H1 (cell line): ENCODE measurements around the gene RNASEL. TPM values are rescaled to one million over a fixed set of nuclear protein-coding genes. Genes with fewer than 3 reads are reported as not detected.

Experiments used
- CTCF ChIA-PET: fragments of 300-600 bp; sonication (Branson Sonifier 250); formaldehyde crosslinking; loops from one replicate; lab custom pipeline; 2021; ENCODE audit not compliant: partially characterized antibody; lab: Charles Lee
- POLR2A ChIA-PET: fragments of 300-600 bp; sonication (Branson Sonifier 250); formaldehyde crosslinking; loops from one replicate; lab custom pipeline; 2021; ENCODE audit warnings: inconsistent platforms; ENCODE audit not compliant: partially characterized antibody; lab: Charles Lee
- DNase-seq, 2 experiments: peaks; one replicate each; pipeline versions ENCODE4 v3.0.0 to v3.0.0-alpha.2; 2010 to 2022; ENCODE audit warnings: low spot score in 2 of 2, low read depth in 1 of 2, mixed read lengths in 1 of 2
- FAIRE-seq: peaks from 2 replicates; lab custom pipeline; 2011; peaks lifted over from hg19 to GRCh38; lab: Jason Lieb, UNC
- H2AFZ ChIP-seq: 2 replicates; pipeline ENCODE4 v1.8.1; 2012; ENCODE audit warnings: low read length, inconsistent platforms
- H2AK5ac ChIP-seq: 2 replicates; pipeline ENCODE4 v1.6.1; 2013; ENCODE audit warnings: low read depth, low read length
- H2BK120ac ChIP-seq: replicated peaks from 2 replicates; pipeline ENCODE3; 2013; ENCODE audit warnings: low read depth, low read length, inconsistent platforms
- H2BK12ac ChIP-seq: 2 replicates; pipeline ENCODE4 v1.6.1; 2013; ENCODE audit warnings: low read depth, low read length
- H2BK15ac ChIP-seq: 2 replicates; pipeline ENCODE4 v1.6.1; 2013; ENCODE audit warnings: low read length
- H2BK20ac ChIP-seq: 2 replicates; pipeline ENCODE4 v1.6.1; 2013; ENCODE audit warnings: low read length
- H2BK5ac ChIP-seq: 2 replicates; pipeline ENCODE4 v1.6.1; 2013; ENCODE audit warnings: low read depth, low read length
- H3K14ac ChIP-seq: 2 replicates; pipeline ENCODE4 v1.6.1; 2013; ENCODE audit warnings: inconsistent platforms; ENCODE audit not compliant: insufficient read length
- H3K18ac ChIP-seq: 2 replicates; pipeline ENCODE4 v1.6.1; 2013; ENCODE audit warnings: low read length; ENCODE audit errors: extremely low read depth
- H3K23ac ChIP-seq: 2 replicates; pipeline ENCODE4 v1.6.1; 2013; ENCODE audit warnings: inconsistent platforms; ENCODE audit not compliant: insufficient read length
- H3K23me2 ChIP-seq: 2 replicates; pipeline ENCODE4 v1.6.1; 2013; ENCODE audit warnings: low read depth, low read length
- H3K27ac ChIP-seq: 2 replicates; pipeline ENCODE4 v1.6.1; 2011; ENCODE audit warnings: low read depth, low read length, inconsistent platforms
- H3K27me3 ChIP-seq, 4 experiments: replicated peaks in 1 of 4; 1 replicate in 1 of 4; 2 replicates in 3 of 4; pipeline versions ENCODE4 v1.6.1 to v1.8.1; 2011 to 2013; ENCODE audit warnings: low read length in 3 of 4, mild to moderate bottlenecking in 3 of 4, inconsistent platforms in 2 of 4, mixed read lengths in 2 of 4, moderate library complexity in 1 of 4; ENCODE audit not compliant: control insufficient read depth in 3 of 4, insufficient read depth in 3 of 4; ENCODE audit errors: extremely low read depth in 1 of 4
- H3K36me3 ChIP-seq, 4 experiments: 2 replicates each; pipeline versions ENCODE4 v1.6.1 to v1.8.1; 2011 to 2013; ENCODE audit warnings: mild to moderate bottlenecking in 4 of 4, low read length in 3 of 4, moderate library complexity in 2 of 4, control low read depth in 1 of 4, inconsistent platforms in 1 of 4; ENCODE audit not compliant: insufficient read depth in 4 of 4, control insufficient read depth in 2 of 4
- H3K4ac ChIP-seq: replicated peaks from 2 replicates; pipeline ENCODE3; 2013; ENCODE audit warnings: low read length, low read depth, mixed read lengths, inconsistent platforms; ENCODE audit not compliant: insufficient read length
- H3K4me1 ChIP-seq, 4 experiments: replicated peaks in 1 of 4; 1 replicate in 1 of 4; 2 replicates in 3 of 4; pipeline versions ENCODE4 v1.6.1 to v1.8.1; 2011 to 2013; ENCODE audit warnings: low read length in 3 of 4, inconsistent platforms in 2 of 4, mixed read lengths in 1 of 4; ENCODE audit not compliant: insufficient read depth in 4 of 4, control insufficient read depth in 3 of 4
- H3K4me2 ChIP-seq, 2 experiments: 2 replicates each; pipeline versions ENCODE4 v1.6.1 to v1.8.1; 2011 to 2013; ENCODE audit warnings: low read depth in 2 of 2, low read length in 2 of 2, control low read depth in 1 of 2, inconsistent platforms in 1 of 2, mild to moderate bottlenecking in 1 of 2; ENCODE audit not compliant: insufficient read depth in 1 of 2
- H3K4me3 ChIP-seq, 4 experiments: fragments of 200-600, 300-600 bp in 1 of 4; sonication (generic), shearing (Covaris generic), sonication (Bioruptor Twin) in 1 of 4; 2 replicates each; pipeline versions ENCODE4 v1.5.1 to v1.8.1; 2011 to 2016; ENCODE audit warnings: low read length in 4 of 4, low read depth in 3 of 4, control low read depth in 2 of 4, inconsistent platforms in 2 of 4, mild to moderate bottlenecking in 2 of 4, mixed read lengths in 1 of 4, moderate library complexity in 1 of 4; ENCODE audit not compliant: insufficient read depth in 2 of 4; ENCODE audit errors: extremely low read depth in 1 of 4
- H3K56ac ChIP-seq: replicated peaks from 2 replicates; pipeline ENCODE3; 2013; ENCODE audit warnings: low read depth, mild to moderate bottlenecking, mixed read lengths, low read length, inconsistent platforms; ENCODE audit not compliant: insufficient read length
- H3K79me1 ChIP-seq: 2 replicates; pipeline ENCODE4 v1.6.1; 2013; ENCODE audit warnings: low read depth, low read length, control low read depth
- H3K79me2 ChIP-seq, 2 experiments: 2 replicates each; pipeline versions ENCODE4 v1.6.1 to v1.8.1; 2012 to 2013; ENCODE audit warnings: low read length in 2 of 2, mild to moderate bottlenecking in 2 of 2, inconsistent platforms in 1 of 2; ENCODE audit not compliant: insufficient read depth in 2 of 2, control insufficient read depth in 1 of 2
- H3K9ac ChIP-seq, 4 experiments: replicated peaks in 1 of 4; 1 replicate in 1 of 4; 2 replicates in 3 of 4; pipeline versions ENCODE4 v1.6.1 to v1.8.1; 2011 to 2013; ENCODE audit warnings: low read depth in 3 of 4, low read length in 3 of 4, control low read depth in 2 of 4, mild to moderate bottlenecking in 2 of 4, moderate library complexity in 2 of 4, inconsistent platforms in 1 of 4; ENCODE audit errors: extremely low read depth in 1 of 4
- H3K9me3 ChIP-seq, 2 experiments: 2 replicates each; pipeline versions ENCODE4 v1.6.1 to v1.8.1; 2012 to 2013; ENCODE audit warnings: mild to moderate bottlenecking in 2 of 2, moderate library complexity in 2 of 2, control low read depth in 1 of 2, inconsistent platforms in 1 of 2, low read depth in 1 of 2, low read length in 1 of 2, mixed read lengths in 1 of 2; ENCODE audit not compliant: insufficient read depth in 2 of 2
- H4K20me1 ChIP-seq, 2 experiments: replicated peaks in 1 of 2; 2 replicates each; pipeline versions ENCODE3 to v1.8.1; 2011 to 2013; ENCODE audit warnings: inconsistent platforms in 2 of 2, low read length in 2 of 2, mild to moderate bottlenecking in 1 of 2; ENCODE audit not compliant: insufficient read depth in 2 of 2, control insufficient read depth in 1 of 2
- H4K5ac ChIP-seq: 2 replicates; pipeline ENCODE4 v1.6.1; 2013; ENCODE audit warnings: low read length, low read depth, mixed read lengths, inconsistent platforms; ENCODE audit not compliant: insufficient read length
- H4K8ac ChIP-seq: 2 replicates; pipeline ENCODE4 v1.8.0; 2013; ENCODE audit warnings: mild to moderate bottlenecking, moderate library complexity, low read length, inconsistent platforms; ENCODE audit not compliant: insufficient read depth; ENCODE audit errors: extremely low read depth
- H4K91ac ChIP-seq: replicated peaks from 2 replicates; pipeline ENCODE3; 2013; ENCODE audit warnings: low read length, mixed read lengths, inconsistent platforms; ENCODE audit not compliant: insufficient read length
- CBX8 ChIP-seq: fragments of 300-800, 300-1000 bp; sonication (generic); IDR thresholded peaks from 2 replicates; pipeline ENCODE4 v1.7.1; 2016; ENCODE audit warnings: low read depth, low read length, borderline replicate concordance
- CTBP2 ChIP-seq: IDR thresholded peaks from 2 replicates; pipeline ENCODE4 v1.7.0; 2011; ENCODE audit warnings: borderline replicate concordance, mild to moderate bottlenecking, moderate library complexity, mixed read lengths, low read length; ENCODE audit not compliant: insufficient read depth, insufficient read length
- JUND ChIP-seq: IDR thresholded peaks from 2 replicates; pipeline ENCODE4 v1.6.1; 2011; ENCODE audit warnings: mild to moderate bottlenecking, improper control_type of control experiment, low read length
- PHF8 ChIP-seq: fragments of 200-600 bp; sonication (generic); conservative IDR thresholded peaks from 2 replicates; pipeline ENCODE4 v1.7.1; 2012; ENCODE audit warnings: low read depth, mild to moderate bottlenecking, inconsistent platforms, low read length, moderate library complexity
- RFX5 ChIP-seq: IDR thresholded peaks from 2 replicates; pipeline ENCODE4 v1.6.1; 2011; ENCODE audit warnings: low read depth, low read length, improper control_type of control experiment, borderline replicate concordance
- SIRT6 ChIP-seq: IDR thresholded peaks from one replicate; pipeline ENCODE4 v1.7.1; 2012; ENCODE audit warnings: low read length, inconsistent platforms
- SP4 ChIP-seq: IDR thresholded peaks from 2 replicates; pipeline ENCODE4 v1.6.1; 2012; ENCODE audit warnings: low read length, inconsistent platforms
- TEAD4 ChIP-seq: IDR thresholded peaks from 2 replicates; pipeline ENCODE4 v1.6.1; 2012; ENCODE audit warnings: low read depth, low read length, inconsistent platforms, mixed read lengths
- YY1 ChIP-seq: IDR thresholded peaks from 2 replicates; pipeline ENCODE4 v1.6.1; 2011; ENCODE audit warnings: low read depth, mild to moderate bottlenecking, low read length
- WGBS, 2 experiments: shearing (Covaris generic) in 1 of 2; methylation state at CpG; one replicate each; pipeline versions ENCODE4 v1.1.6 to v1.1.7; 2013 to 2015; ENCODE audit warnings: low lambda C conversion rate in 2 of 2, mixed read lengths in 2 of 2, inconsistent platforms in 1 of 2, low coverage in 1 of 2, missing lambda C conversion rate in 1 of 2; ENCODE audit not compliant: insufficient replicate concordance in 2 of 2, insufficient coverage in 1 of 2, insufficient read length in 1 of 2; ENCODE audit errors: extremely low coverage in 1 of 2, missing lambda C conversion rate in 1 of 2; 5-methylcytosine and 5-hydroxymethylcytosine counted together
- polyA plus RNA-seq, 7 experiments: library from polyadenylated mRNA; depleted of rRNA in 3 of 7; stranded (reverse) in 5 of 7; unstranded in 2 of 7; fragments of >200 nt in 5 of 7; fragments of 200-250 nt in 2 of 7; gene quantifications; 1 replicate in 5 of 7; 2 replicates in 1 of 7; 4 replicates in 1 of 7; pipeline versions ENCODE4 v1.2.1 to v1.2.3, GENCODE V29; 2011 to 2013; ENCODE audit warnings: missing spikeins in 2 of 7, mixed read lengths in 2 of 7
- total RNA-seq: library from RNA; stranded (reverse); fragmentation: NEBNext Ultra II Directional; extraction: Animal tissue kit (Norgen Biotek cat#: 25700); gene quantifications from 2 replicates; pipeline ENCODE4 v1.2.1, GENCODE V29; 2021
- TF ChIP-seq, protein P1 (sequence below): IDR thresholded peaks from 2 replicates; pipeline ENCODE4 v1.6.1; 2012; ENCODE audit warnings: inconsistent platforms
- TF ChIP-seq, protein P2 (sequence below): IDR thresholded peaks from 2 replicates; pipeline ENCODE4 v1.6.1; 2011; ENCODE audit warnings: low read depth, mild to moderate bottlenecking, low read length; ENCODE audit not compliant: insufficient read depth
- TF ChIP-seq, protein P3 (sequence below): IDR thresholded peaks from 2 replicates; pipeline ENCODE4 v1.6.1; 2012; ENCODE audit warnings: low read length, inconsistent platforms

RNASEL gene
- total and polyA plus RNA-seq, 2 of the 8 experiments (the other 6 are each of a cell fraction or from before 2014, with no cell fraction given) = 0.39 to 0.78 TPM

DNA sequence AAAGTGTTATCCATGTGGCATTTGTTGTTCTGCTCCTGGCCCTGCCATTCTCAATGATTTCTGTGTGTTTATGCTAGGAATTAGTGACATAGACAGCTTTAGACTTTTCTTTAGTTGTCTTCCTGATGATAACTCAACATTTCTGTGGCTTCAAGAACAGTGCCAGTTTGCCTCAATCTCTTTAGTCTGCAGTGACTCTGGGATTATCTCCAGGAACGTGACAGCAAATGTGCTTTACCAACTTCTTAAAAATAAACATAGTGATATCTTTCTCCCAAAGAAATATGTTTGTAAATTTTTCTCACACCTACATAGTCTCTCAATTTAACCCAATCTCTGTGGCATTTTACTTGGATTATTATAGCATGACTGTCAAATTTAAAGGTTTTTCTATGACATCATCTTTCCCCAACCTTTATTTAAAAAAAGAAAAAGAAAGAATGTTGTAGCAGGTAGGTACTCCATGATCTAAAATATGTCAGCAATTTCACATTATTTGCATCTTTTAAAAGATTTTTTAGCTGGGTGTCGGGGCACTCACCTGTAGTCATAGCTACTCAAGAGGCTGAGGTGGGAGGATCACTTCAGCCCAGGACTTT, 24.6 kb downstream of the RNASEL start:
- Histone ChIP-seq H3K4me1 (no peaks in the 10 kb centered on the region), H4K5ac (no peak overlapping the region), H3K9ac (no peak overlapping the region), H3K36me3 (no peaks in the 10 kb centered on the region), H2BK20ac (no peak overlapping the region), H3K4me3 (no peak overlapping the region), H2BK5ac (no peak overlapping the region), H3K79me1 (no peaks in the 10 kb centered on the region), H2AFZ (no peak overlapping the region), H3K4me2 (no peak overlapping the region), H2BK12ac (no peak overlapping the region), H4K8ac (no peak overlapping the region), H3K56ac (no peak overlapping the region), H3K27ac (no peak overlapping the region), H2AK5ac (no peak overlapping the region), H3K9me3 (no peaks in the 10 kb centered on the region), H3K23ac (no peak overlapping the region), H4K91ac (no peak overlapping the region), H2BK120ac (no peak overlapping the region), H3K79me2 (no peaks in the 10 kb centered on the region), H4K20me1 (no peaks in the 10 kb centered on the region), H3K4ac (no peak overlapping the region), H3K23me2 (no peaks in the 10 kb centered on the region), H3K27me3 (no peaks in the 10 kb centered on the region), H3K14ac (no peak overlapping the region), H2BK15ac (no peak overlapping the region), H3K18ac (no peak overlapping the region)
- ChIA-PET CTCF (no interaction called here), POLR2A (no interaction called here)
- FAIRE-seq (no peak), DNase-seq (no peak)
- 81% methylated on average over 2 of the region's 2 CpGs; no CpG with 5 or more reads in 1 of the 2 experiments for WGBS, 2 experiments
- TF ChIP-seq RFX5 (no peak), YY1 (no peak), CBX8 (no peak), CTBP2 (no peak), TEAD4 (no peak), PHF8 (no peak), SIRT6 (no peak), SP4 (no peak), JUND (no peak)
- TF ChIP-seq, protein P1, sequence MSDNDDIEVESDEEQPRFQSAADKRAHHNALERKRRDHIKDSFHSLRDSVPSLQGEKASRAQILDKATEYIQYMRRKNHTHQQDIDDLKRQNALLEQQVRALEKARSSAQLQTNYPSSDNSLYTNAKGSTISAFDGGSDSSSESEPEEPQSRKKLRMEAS = no peak
- TF ChIP-seq, protein P2, sequence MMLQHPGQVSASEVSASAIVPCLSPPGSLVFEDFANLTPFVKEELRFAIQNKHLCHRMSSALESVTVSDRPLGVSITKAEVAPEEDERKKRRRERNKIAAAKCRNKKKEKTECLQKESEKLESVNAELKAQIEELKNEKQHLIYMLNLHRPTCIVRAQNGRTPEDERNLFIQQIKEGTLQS = no peak
- TF ChIP-seq, protein P3, sequence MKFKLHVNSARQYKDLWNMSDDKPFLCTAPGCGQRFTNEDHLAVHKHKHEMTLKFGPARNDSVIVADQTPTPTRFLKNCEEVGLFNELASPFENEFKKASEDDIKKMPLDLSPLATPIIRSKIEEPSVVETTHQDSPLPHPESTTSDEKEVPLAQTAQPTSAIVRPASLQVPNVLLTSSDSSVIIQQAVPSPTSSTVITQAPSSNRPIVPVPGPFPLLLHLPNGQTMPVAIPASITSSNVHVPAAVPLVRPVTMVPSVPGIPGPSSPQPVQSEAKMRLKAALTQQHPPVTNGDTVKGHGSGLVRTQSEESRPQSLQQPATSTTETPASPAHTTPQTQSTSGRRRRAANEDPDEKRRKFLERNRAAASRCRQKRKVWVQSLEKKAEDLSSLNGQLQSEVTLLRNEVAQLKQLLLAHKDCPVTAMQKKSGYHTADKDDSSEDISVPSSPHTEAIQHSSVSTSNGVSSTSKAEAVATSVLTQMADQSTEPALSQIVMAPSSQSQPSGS = no peak
